GM10847 (cell line): Measurements from ENCODE around the gene SYCE1L.

ENCODE experiments used
- POLR2A ChIP-seq: IDR thresholded peaks from 2 replicates; pipeline ENCODE4 v1.6.1; 2011; ENCODE audit not compliant: insufficient read length; ENCODE audit errors: extremely low read depth

The SYCE1L gene

GRCh38 chr16:77194295-77195231, 4.6 kb upstream of the SYCE1L start:
- no peak for TF ChIP-seq POLR2A

- no peak for TF ChIP-seq POLR2A
Observed at GRCh38 chr16:77195411-77195810, 3.8 kb upstream of the SYCE1L start.

- TF ChIP-seq POLR2A = no peak
Observed at GRCh38 chr16:77197747-77198146, 1.5 kb upstream of the SYCE1L start.

GRCh38 chr16:77206533-77206932, 7.3 kb downstream of the SYCE1L start:
- TF ChIP-seq POLR2A = no peak

- no peak for TF ChIP-seq POLR2A
Observed at GRCh38 chr16:77207030-77207429, 7.8 kb downstream of the SYCE1L start.

GRCh38 chr16:77208382-77208781, 9.2 kb downstream of the SYCE1L start:
- no peak for TF ChIP-seq POLR2A

GRCh38 chr16:77211880-77212740, 12.9 kb downstream of the SYCE1L start:
- TF ChIP-seq POLR2A = no peak

GRCh38 chr16:77212741-77213541, 13.7 kb downstream of the SYCE1L start:
- no peak for TF ChIP-seq POLR2A

- TF ChIP-seq POLR2A = no peak
Observed at GRCh38 chr16:77213542-77214106, 14.4 kb downstream of the SYCE1L start.

- TF ChIP-seq POLR2A = no peak
Observed at GRCh38 chr16:77214411-77215138, 15.4 kb downstream of the SYCE1L start.

GRCh38 chr16:77219437-77219836, 20.2 kb downstream of the SYCE1L start:
- no peak for TF ChIP-seq POLR2A

GRCh38 chr16:77220427-77220826, 21.2 kb downstream of the SYCE1L start:
- TF ChIP-seq POLR2A = no peak

GRCh38 chr16:77221482-77221881, 22.3 kb downstream of the SYCE1L start:
- TF ChIP-seq POLR2A = no peak

- TF ChIP-seq POLR2A = no peak
Observed at GRCh38 chr16:77223184-77223583, 24.0 kb downstream of the SYCE1L start.
